Coronary artery (tissue), 2 donors: ENCODE measurements around the gene EIF5B.

Source experiments
- DNase-seq: peaks from one replicate; pipeline ENCODE4 v3.0.0-alpha.2; 2017; ENCODE audit warnings: low spot score
- H3K27ac ChIP-seq, 2 donors: fragments of 200-600 bp; sonication (generic); one replicate each; pipeline ENCODE4 v1.5.1; 2016 to 2019
- H3K4me3 ChIP-seq: fragments of 200-600 bp; sonication (generic); 2 replicates; pipeline ENCODE4 v1.5.1; 2016; ENCODE audit warnings: mild to moderate bottlenecking, moderate library complexity
- TF ChIP-seq, protein P1 (sequence below): fragments of 200-600 bp; sonication (generic); IDR thresholded peaks from one replicate; pipeline ENCODE4 v1.5.1; 2019; ENCODE audit warnings: antibody characterized with exemption

EIF5B gene

DNA sequence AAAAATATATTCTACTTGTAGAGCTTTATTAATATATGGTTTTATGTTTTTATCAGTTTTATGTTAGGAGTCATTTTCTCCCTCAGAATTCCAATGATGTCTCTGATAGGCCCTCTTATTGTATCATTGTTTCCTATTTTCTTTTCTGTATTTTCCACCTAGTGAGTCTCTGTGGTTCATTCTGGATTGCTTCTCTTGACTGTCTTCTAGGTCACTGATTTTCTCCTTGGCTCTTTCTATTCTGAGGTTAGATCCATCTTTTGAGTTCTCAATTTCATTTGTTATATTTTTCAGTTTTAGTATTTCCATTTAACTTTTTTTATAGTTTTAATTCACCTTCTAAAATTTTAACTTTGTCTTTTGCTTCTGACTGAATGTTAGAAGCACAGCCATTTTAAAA lies 37.6 kb downstream of the EIF5B start:
- TF ChIP-seq, protein P1, sequence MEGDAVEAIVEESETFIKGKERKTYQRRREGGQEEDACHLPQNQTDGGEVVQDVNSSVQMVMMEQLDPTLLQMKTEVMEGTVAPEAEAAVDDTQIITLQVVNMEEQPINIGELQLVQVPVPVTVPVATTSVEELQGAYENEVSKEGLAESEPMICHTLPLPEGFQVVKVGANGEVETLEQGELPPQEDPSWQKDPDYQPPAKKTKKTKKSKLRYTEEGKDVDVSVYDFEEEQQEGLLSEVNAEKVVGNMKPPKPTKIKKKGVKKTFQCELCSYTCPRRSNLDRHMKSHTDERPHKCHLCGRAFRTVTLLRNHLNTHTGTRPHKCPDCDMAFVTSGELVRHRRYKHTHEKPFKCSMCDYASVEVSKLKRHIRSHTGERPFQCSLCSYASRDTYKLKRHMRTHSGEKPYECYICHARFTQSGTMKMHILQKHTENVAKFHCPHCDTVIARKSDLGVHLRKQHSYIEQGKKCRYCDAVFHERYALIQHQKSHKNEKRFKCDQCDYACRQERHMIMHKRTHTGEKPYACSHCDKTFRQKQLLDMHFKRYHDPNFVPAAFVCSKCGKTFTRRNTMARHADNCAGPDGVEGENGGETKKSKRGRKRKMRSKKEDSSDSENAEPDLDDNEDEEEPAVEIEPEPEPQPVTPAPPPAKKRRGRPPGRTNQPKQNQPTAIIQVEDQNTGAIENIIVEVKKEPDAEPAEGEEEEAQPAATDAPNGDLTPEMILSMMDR: no peak
- Histone ChIP-seq H3K27ac (no peak overlapping the region), H3K4me3 (no peak overlapping the region)
- DNase-seq: no peak

DNA sequence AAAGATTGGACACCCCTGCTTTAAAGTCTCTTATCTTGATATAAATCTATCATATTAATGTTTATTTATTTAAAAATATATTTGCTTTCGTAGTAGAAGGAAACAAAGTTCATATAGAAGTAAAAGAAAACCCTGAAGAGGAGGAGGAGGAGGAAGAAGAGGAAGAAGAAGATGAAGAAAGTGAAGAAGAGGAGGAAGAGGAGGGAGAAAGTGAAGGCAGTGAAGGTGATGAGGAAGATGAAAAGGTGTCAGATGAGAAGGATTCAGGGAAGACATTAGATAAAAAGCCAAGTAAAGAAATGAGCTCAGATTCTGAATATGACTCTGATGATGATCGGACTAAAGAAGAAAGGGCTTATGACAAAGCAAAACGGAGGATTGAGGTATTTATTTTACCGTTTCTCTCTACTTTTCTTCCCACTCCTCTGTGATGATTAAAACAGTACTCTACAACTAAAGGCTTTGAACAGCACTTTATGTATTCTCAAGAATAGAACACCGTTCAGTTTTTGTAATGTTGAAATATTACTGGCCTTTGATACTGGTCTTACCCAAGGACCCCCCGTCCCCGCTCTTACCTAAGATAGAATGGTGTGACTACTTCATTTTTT lies 39.2 kb downstream of the EIF5B start:
- H3K27ac ChIP-seq: no peak overlapping the region
- no peak for DNase-seq
- no peak overlapping the region for H3K4me3 ChIP-seq
- TF ChIP-seq, protein P1: no peak

DNA sequence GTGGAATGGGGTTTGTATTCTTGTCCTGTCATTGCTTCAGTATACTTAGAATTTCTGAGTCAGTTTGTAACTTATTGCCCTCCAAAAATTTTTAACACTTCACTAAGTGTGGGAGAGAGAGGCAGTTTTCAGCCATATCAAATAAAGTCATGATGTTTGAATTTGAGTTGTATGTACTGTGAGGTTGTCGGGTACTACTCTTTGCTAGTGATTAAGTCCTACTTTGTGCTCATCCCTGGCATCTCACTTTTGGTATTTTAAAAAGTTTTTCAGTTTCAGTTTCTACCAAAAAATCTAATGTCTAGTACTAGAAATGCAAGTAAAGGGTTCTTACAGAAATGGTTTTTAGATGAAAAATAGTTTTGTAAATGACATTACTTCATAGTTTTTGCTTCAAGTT lies 40.7 kb downstream of the EIF5B start:
- H3K27ac ChIP-seq: no peak overlapping the region
- TF ChIP-seq, protein P1: no peak
- DNase-seq: no peak
- H3K4me3 ChIP-seq: no peak overlapping the region

DNA sequence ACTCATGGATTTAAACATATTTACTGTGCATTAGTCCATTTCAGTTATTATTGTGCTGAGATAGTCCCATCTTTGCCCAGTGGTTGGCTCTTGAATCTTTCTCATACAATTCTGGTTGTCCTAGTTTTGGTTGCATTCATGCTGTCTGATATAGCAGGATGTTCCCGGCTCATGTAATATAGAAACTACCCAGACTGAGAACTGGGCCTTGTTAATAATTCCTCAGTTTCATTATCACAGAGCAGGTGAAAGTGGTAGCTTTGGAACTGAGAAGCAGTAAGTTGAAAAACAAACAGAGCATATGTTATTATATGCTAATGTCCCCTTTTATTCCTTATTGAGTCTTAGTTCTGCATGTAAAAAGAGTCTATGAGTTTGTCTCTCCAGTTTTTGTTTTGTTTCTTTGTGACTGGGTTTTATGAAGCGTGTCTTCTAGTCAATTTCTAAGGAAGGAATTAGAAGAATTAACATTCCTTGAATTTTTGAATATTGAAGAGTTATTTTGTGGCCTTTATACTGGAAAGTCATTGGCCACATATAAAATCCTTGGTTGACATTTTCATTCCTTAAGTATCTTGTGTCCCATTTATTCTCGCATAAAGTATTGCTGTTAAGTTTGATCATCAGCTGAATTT lies 43.3 kb downstream of the EIF5B start:
- no peak for DNase-seq
- TF ChIP-seq, protein P1: no peak
- Histone ChIP-seq H3K4me3 (no peak overlapping the region), H3K27ac (no peak overlapping the region)

DNA sequence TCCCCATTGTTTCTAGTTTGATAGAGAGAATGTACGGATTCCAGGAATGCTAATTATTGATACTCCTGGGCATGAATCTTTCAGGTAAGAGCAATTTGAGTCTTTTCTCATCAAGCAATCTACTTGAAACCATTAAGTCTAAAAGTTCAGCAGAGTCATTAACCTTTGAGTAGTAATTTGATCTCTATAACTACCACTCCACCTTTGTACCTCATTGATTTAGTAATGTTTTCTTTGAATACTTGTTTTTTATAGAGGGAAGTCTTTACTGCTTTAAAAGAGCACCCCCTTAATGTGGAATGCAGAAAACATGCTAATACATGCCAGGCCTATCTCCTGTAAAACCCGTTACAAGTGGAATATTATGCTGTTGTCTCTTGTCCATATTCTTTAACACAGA lies 45.0 kb downstream of the EIF5B start:
- H3K27ac ChIP-seq: no peak overlapping the region

DNA sequence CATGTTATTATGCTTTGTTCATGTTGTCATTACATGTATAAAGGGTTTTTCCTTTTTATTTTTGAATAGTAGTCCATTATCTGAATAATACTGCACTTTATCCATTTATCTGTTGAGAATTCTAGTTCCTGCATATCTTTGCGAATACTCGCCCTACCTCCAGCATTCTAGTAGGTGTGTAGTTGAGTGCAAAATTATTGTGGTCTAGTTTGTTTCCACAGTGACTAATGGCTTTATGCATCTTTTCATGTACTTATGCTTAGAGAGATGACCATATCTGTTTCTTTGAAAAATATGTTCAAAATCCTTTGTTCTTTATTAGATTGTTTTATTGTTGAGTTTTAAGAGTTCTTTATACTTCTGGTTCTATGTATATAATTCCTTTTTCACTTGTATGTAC lies 48.8 kb downstream of the EIF5B start:
- Histone ChIP-seq H3K27ac (no peak overlapping the region), H3K4me3 (no peak overlapping the region)
- TF ChIP-seq, protein P1: no peak
- no peak for DNase-seq

More for the DNA sequence above, 45.0 kb downstream of the EIF5B start:
- TF ChIP-seq, protein P1: no peak
- no peak overlapping the region for H3K4me3 ChIP-seq
- no peak for DNase-seq

DNA sequence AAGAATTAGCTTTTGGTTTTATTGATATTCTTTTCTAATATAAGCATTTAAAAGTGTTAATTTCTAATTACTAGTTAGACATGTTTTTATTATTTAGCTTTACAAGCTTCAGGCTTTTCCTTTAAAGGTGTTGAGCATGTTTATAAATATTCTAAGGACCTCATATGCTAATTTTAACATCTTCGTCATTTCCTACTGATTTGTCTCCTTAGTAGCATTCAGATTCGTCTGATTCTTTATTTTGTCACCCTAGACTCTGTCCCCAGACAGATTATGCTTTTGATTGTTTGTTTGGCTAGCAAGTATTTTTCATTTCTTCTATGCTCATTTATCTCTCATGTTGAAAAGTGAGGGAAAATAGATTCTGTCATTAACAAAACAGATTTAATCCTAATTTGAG lies 51.7 kb downstream of the EIF5B start:
- no peak overlapping the region for H3K4me3 ChIP-seq
- no peak overlapping the region for H3K27ac ChIP-seq
- TF ChIP-seq, protein P1: no peak
- no peak for DNase-seq
